COLO829 (cell line): ENCODE measurements around the gene BIRC3.
"Not testable (repeated sequence)": the region's sequence is repeated elsewhere in the genome, so short reads cannot be mapped to it uniquely, and the experiment has no call there.

ENCODE experiments used
- DNase-seq: peaks from one replicate; pipeline ENCODE4 v3.0.0; 2012; ENCODE audit warnings: low spot score

BIRC3 gene

GRCh38 chr11:102325088-102325487 is 7.8 kb downstream of the BIRC3 start:
- DNase-seq: no peak

- DNase-seq: no peak
Observed at GRCh38 chr11:102328748-102329147, 11.5 kb downstream of the BIRC3 start.

GRCh38 chr11:102330231-102330630 is 12.9 kb downstream of the BIRC3 start:
- DNase-seq: no peak

- DNase-seq: no peak
Observed at GRCh38 chr11:102331341-102331740, 14.1 kb downstream of the BIRC3 start.

GRCh38 chr11:102332611-102332994 is 15.3 kb downstream of the BIRC3 start:
- no peak for DNase-seq

- no peak for DNase-seq
Observed at GRCh38 chr11:102338479-102339010, 21.3 kb downstream of the BIRC3 start.

GRCh38 chr11:102341311-102341710 is 24.0 kb downstream of the BIRC3 start:
- not testable (repeated sequence) for DNase-seq

GRCh38 chr11:102341844-102342318 is 24.6 kb downstream of the BIRC3 start:
- DNase-seq: peak; percentile 75

GRCh38 chr11:102343809-102344208 is 26.5 kb downstream of the BIRC3 start:
- no peak for DNase-seq

- DNase-seq: peak; percentile 78
Observed at GRCh38 chr11:102345904-102346303, 28.6 kb downstream of the BIRC3 start.

GRCh38 chr11:102346456-102346747 is 29.1 kb downstream of the BIRC3 start:
- DNase-seq: no peak

GRCh38 chr11:102346748-102347461 is 29.6 kb downstream of the BIRC3 start, which contains the start of gene BIRC2:
Gene BIRC2 (plus strand): TSS chr11:102347214. CDS start chr11:102349855, 2,641 bp downstream.
- peak; percentile 55 for DNase-seq

GRCh38 chr11:102347462-102348370 is 30.4 kb downstream of the BIRC3 start:
- DNase-seq: no peak

GRCh38 chr11:102357116-102357515 is 39.8 kb downstream of the BIRC3 start:
- no peak for DNase-seq

GRCh38 chr11:102359372-102359771 is 42.1 kb downstream of the BIRC3 start:
- no peak for DNase-seq

- DNase-seq: no peak
Observed at GRCh38 chr11:102360681-102361080, 43.4 kb downstream of the BIRC3 start.

GRCh38 chr11:102361086-102362031 is 44.1 kb downstream of the BIRC3 start:
- no peak for DNase-seq

GRCh38 chr11:102364991-102365390 is 47.7 kb downstream of the BIRC3 start:
- no peak for DNase-seq

- no peak for DNase-seq
Observed at GRCh38 chr11:102367364-102367763, 50.1 kb downstream of the BIRC3 start.

GRCh38 chr11:102368472-102368871 is 51.2 kb downstream of the BIRC3 start:
- no peak for DNase-seq

- not testable (repeated sequence) for DNase-seq
Observed at GRCh38 chr11:102374633-102375424, 57.5 kb downstream of the BIRC3 start.
